MM.1S (cell line): Measurements from ENCODE around the gene SPRED2.

Experiments used
- DNase-seq: peaks from one replicate; pipeline ENCODE4 v3.0.0-alpha.2; 2015
- H2AFZ ChIP-seq: fragments of 300-600 bp; sonication (generic); 2 replicates; pipeline ENCODE4 v1.6.0; 2016; ENCODE audit warnings: antibody characterized with exemption, low read length
- H3F3A ChIP-seq: fragments of 300-600 bp; sonication (generic); 2 replicates; pipeline ENCODE4 v1.6.1; 2016; ENCODE audit warnings: mild to moderate bottlenecking, antibody characterized with exemption, low read length, moderate library complexity, mixed read lengths; ENCODE audit not compliant: insufficient read depth
- H3K27ac ChIP-seq: fragments of 300-600 bp; sonication (generic); 2 replicates; pipeline ENCODE4 v1.5.1; 2016; ENCODE audit warnings: mild to moderate bottlenecking, low read length
- H3K27me3 ChIP-seq: fragments of 300-600 bp; sonication (generic); replicated peaks from 2 replicates; pipeline ENCODE4 v1.6.0; 2016; ENCODE audit warnings: low read length; ENCODE audit not compliant: insufficient read depth
- H3K36me3 ChIP-seq: fragments of 300-600 bp; sonication (generic); replicated peaks from 2 replicates; pipeline ENCODE4 v1.6.1; 2016; ENCODE audit warnings: mild to moderate bottlenecking, low read length, mixed read lengths; ENCODE audit not compliant: insufficient read depth
- H3K4me1 ChIP-seq: fragments of 300-600 bp; sonication (generic); 2 replicates; pipeline ENCODE4 v1.6.1; 2016; ENCODE audit warnings: low read length, mixed read lengths
- H3K4me2 ChIP-seq: fragments of 300-600 bp; sonication (generic); 2 replicates; pipeline ENCODE4 v1.6.0; 2016; ENCODE audit warnings: low read depth, low read length
- H3K4me3 ChIP-seq: fragments of 300-600 bp; sonication (generic); 2 replicates; pipeline ENCODE4 v1.5.1; 2016; ENCODE audit warnings: low read length, mixed read lengths
- H3K79me2 ChIP-seq: fragments of 300-600 bp; sonication (generic); 2 replicates; pipeline ENCODE4 v1.6.1; 2016; ENCODE audit warnings: mixed run types, low read length, mixed read lengths
- H3K9ac ChIP-seq: fragments of 300-600 bp; sonication (generic); 2 replicates; pipeline ENCODE4 v1.6.1; 2016; ENCODE audit warnings: low read length, mixed read lengths
- H3K9me2 ChIP-seq: fragments of 300-600 bp; sonication (generic); replicated peaks from 2 replicates; pipeline ENCODE4 v1.6.1; 2016; ENCODE audit warnings: mild to moderate bottlenecking, low read length, mixed read lengths; ENCODE audit not compliant: insufficient read depth
- H3K9me3 ChIP-seq: fragments of 300-600 bp; sonication (generic); replicated peaks from 2 replicates; pipeline ENCODE4 v1.6.1; 2016; ENCODE audit warnings: mild to moderate bottlenecking, low read length, mixed read lengths; ENCODE audit not compliant: insufficient read depth
- H4K20me1 ChIP-seq: fragments of 300-600 bp; sonication (generic); 2 replicates; pipeline ENCODE4 v1.6.1; 2016; ENCODE audit warnings: mild to moderate bottlenecking, low read length, moderate library complexity, mixed read lengths; ENCODE audit not compliant: insufficient read depth
- CTCF ChIP-seq: fragments of 300-600 bp; sonication (generic); IDR thresholded peaks from 2 replicates; pipeline ENCODE4 v1.5.1; 2016; ENCODE audit warnings: antibody characterized with exemption, low read length, mixed read lengths
- EZH2 ChIP-seq: fragments of 300-600 bp; sonication (generic); optimal IDR thresholded peaks from 2 replicates; pipeline ENCODE3; 2017; ENCODE audit warnings: low read depth, mild to moderate bottlenecking, antibody characterized with exemption, low read length, mixed read lengths
- EZH2phosphoT487 ChIP-seq: fragments of 300-600 bp; sonication (generic); IDR thresholded peaks from 2 replicates; pipeline ENCODE4 v1.6.1; 2018; ENCODE audit warnings: antibody characterized with exemption, low read length

Gene SPRED2

GRCh38 chr2:65379223-65379622, 53.2 kb downstream of the SPRED2 start:
- H2AFZ ChIP-seq: no peak overlapping the region
- H3K4me3 ChIP-seq: no peak overlapping the region
- no peaks in the 10 kb centered on the region for H3K27me3 ChIP-seq
- H4K20me1 ChIP-seq: no peaks in the 10 kb centered on the region
- H3K9ac ChIP-seq: no peak overlapping the region
- H3K9me3 ChIP-seq: no peaks in the 10 kb centered on the region
- H3K79me2 ChIP-seq: peaks cover 84% of the 10 kb centered on the region
- H3K27ac ChIP-seq: no peak overlapping the region
- no peaks in the 10 kb centered on the region for H3K36me3 ChIP-seq
- H3F3A ChIP-seq: peaks cover 27% of the 10 kb centered on the region
- peaks cover 51% of the 10 kb centered on the region for H3K4me1 ChIP-seq
- H3K4me2 ChIP-seq: no peak overlapping the region
- no peak for TF ChIP-seq EZH2phosphoT487
- no peak for TF ChIP-seq EZH2
- no peak for TF ChIP-seq CTCF
- DNase-seq: no peak
- no peaks in the 10 kb centered on the region for H3K9me2 ChIP-seq

GRCh38 chr2:65378290-65378689, 54.1 kb downstream of the SPRED2 start:
- H3K4me1 ChIP-seq: peaks cover 51% of the 10 kb centered on the region
- H3K9ac ChIP-seq: no peak overlapping the region
- H3F3A ChIP-seq: peaks cover 18% of the 10 kb centered on the region
- H3K4me3 ChIP-seq: no peak overlapping the region
- no peak overlapping the region for H3K4me2 ChIP-seq
- no peaks in the 10 kb centered on the region for H3K9me2 ChIP-seq
- TF ChIP-seq CTCF: no peak
- TF ChIP-seq EZH2: no peak
- no peak for TF ChIP-seq EZH2phosphoT487
- H2AFZ ChIP-seq: no peak overlapping the region
- H4K20me1 ChIP-seq: no peaks in the 10 kb centered on the region
- no peaks in the 10 kb centered on the region for H3K36me3 ChIP-seq
- no peaks in the 10 kb centered on the region for H3K27me3 ChIP-seq
- H3K27ac ChIP-seq: no peak overlapping the region
- peaks cover 88% of the 10 kb centered on the region for H3K79me2 ChIP-seq
- no peaks in the 10 kb centered on the region for H3K9me3 ChIP-seq
- DNase-seq: no peak

GRCh38 chr2:65377556-65378192, 54.7 kb downstream of the SPRED2 start:
- DNase-seq: no peak
- Histone ChIP-seq H3K4me3 (no peak overlapping the region), H3K4me2 (no peak overlapping the region), H3K9ac (no peak overlapping the region), H3K9me3 (no peaks in the 10 kb centered on the region), H3K9me2 (no peaks in the 10 kb centered on the region), H3K27ac (no peak overlapping the region), H3K4me1 (peaks cover 53% of the 10 kb centered on the region), H3K79me2 (peaks cover 94% of the 10 kb centered on the region), H3F3A (peaks cover 12% of the 10 kb centered on the region), H3K36me3 (no peaks in the 10 kb centered on the region), H2AFZ (no peak overlapping the region), H3K27me3 (no peaks in the 10 kb centered on the region), H4K20me1 (no peaks in the 10 kb centered on the region)
- TF ChIP-seq CTCF (no peak), EZH2phosphoT487 (no peak), EZH2 (no peak)
